NCI-H510A treated with DMSO at 0.1 percent for 48 hours (cell line): ENCODE measurements around the gene MAP4K3.
A peak's percentile ranks its signal among the peaks of the same experiment; 100 is the strongest.
"Not testable (repeated sequence)": the region's sequence is repeated elsewhere in the genome, so short reads cannot be mapped to it uniquely, and the experiment has no call there.

Source experiments
- DNase-seq: peaks from one replicate; lab custom pipeline; 2025; lab: John Stamatoyannopoulos, UW

The MAP4K3 gene

GRCh38 chr2:39301352-39301751 lies 135.7 kb downstream of the MAP4K3 start:
- no peak for DNase-seq

- no peak for DNase-seq
Observed at GRCh38 chr2:39300044-39300978, 136.8 kb downstream of the MAP4K3 start.

DNA sequence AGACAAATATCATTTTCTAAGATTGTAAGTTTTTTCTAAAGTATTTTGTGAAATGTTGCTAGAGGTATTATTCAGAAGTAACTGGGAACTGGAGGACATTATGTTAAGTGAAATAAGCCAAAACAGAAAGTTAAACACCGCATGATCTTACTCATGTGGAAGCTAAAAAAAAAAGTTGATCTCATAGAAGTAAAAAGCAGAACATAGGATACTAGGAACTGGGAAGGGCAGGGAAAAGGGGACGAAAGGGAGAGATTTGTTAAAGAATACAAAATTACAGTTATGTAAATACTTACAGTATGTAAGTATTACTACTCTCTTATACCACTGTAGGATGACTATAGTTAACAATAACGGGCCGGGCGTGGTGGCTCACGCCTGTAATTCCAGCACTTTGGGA lies 146.7 kb downstream of the MAP4K3 start:
- no peak for DNase-seq

DNA sequence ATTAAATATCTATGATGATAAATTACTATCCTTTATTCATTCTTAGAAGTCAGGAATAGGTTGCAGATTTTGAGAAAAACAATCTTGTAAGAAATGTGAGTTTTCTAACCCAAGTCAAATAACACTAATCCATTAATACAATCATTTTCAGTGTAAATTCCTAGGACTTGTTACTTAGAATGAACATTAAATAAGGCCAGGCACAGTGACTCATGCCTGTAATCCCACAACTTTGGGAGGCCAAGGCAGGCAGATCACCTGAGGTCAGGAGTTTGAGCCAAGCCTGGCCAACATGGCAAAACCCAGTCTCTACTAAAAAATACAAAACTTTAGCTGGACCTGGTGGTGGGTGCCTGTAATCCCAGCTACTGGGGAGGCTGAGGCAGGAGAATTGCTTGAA lies 147.5 kb downstream of the MAP4K3 start:
- no peak for DNase-seq

GRCh38 chr2:39283561-39283960 lies 153.5 kb downstream of the MAP4K3 start:
- no peak for DNase-seq

DNA sequence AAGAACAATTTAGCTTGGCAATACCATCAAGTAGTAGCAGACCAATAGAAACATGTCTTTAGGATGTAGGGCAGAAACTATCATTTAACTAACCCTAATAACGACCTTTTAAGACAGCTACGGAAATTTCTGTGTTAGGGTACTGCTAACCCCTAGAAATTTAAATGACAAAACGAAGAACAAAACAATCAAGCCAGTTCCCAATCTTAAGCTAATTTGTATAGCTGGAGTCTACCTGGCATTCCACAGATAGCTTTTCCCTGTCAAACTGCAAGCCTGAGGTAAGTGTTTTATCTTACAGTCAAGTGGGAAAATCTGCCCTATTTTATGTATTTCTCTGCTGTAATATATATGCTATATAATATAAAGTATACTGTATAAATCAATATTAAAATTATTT lies 155.7 kb downstream of the MAP4K3 start:
- no peak for DNase-seq

GRCh38 chr2:39275016-39275415 lies 162.1 kb downstream of the MAP4K3 start:
- no peak for DNase-seq

DNA sequence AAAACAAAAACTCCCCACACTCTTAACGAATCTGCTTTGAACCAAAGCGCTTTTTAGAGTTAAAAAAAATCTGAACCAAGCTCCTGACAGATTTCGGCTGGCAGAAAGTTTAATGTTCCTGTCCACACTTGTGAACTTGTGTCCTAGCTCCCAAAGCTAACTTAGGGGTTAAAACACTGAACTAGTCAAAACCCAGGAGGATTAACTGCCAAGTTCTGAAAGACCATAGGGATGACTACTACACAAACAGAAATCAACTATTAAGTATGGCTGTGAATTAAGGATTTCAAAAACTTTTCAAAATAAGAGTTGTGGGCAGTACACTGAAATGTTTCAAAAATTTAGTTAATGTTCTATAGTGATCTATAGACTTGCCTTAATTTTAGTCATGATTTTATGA lies 167.1 kb downstream of the MAP4K3 start:
- DNase-seq: no peak

DNA sequence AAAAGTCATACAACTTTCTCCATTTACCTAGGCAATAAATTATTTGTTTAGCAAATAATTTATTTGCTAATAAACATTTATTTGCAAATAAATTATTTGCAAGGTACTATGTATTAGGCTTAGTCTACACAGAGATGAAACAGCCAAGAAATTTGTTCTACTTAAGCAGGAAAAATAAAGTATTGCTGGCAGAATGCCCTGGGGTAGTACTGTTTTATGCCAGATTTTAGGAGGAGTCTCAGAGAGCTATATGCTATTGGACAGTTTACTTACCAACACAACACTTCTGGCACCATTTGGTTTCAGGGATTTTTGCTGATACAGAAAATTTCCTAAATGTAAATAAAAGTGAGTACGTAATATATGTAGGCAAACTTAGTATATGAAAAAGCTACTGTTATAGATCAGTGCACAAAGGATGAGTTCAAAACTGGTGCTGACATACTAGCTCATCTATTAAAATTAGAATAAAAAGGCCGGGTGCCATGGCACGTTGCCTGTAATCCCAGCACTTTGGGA lies 170.1 kb downstream of the MAP4K3 start:
- DNase-seq: no peak

DNA sequence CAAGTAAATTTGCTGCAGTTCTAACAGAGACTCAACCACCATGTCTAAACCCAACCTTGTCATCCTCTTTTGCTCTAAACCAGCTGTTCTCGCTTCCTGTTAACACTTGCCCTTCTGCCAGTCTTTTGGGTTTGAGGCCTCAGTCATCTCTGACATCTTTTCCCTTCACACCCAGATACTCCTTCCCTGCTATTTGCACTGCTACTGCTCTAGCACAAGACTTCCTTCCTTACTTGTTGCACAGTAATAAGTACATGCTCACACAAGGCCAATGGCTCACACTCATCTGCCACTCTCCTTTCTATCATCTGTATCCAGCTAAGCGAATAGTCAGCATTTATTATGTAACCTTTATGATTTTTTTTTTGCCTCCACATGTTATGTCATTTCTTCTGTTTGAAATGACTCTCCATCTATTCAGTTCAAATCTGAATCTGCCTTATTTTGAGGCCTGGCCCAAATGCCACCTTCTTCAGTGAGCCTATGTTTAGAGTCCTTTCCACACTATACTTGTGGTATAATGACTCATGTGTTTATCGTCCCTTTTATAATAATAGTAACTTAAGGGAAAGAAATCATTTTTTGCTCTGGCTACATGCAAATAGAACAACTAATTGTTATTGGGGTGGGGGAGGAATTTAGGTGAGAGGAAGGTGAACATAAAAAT lies 170.8 kb downstream of the MAP4K3 start:
- DNase-seq: no peak

DNA sequence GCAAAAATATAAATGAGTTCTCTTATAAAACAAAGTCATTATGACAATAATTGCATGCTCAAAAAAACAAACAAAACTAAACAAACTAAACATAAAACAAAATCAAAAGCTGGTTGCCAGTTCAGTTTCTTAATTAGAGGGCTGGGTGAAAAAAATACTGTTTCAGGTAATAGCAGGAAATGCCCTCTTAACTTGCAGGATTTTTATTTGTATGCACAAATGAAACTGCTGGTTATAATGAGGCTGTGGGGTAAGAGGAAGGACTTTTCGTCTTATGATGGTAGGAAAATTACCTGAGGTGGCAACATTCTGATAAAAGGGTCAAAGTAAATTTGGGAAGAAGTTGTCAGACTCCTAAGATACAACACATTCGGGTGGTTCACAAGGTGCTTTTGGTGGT lies 171.8 kb downstream of the MAP4K3 start:
- no peak for DNase-seq

DNA sequence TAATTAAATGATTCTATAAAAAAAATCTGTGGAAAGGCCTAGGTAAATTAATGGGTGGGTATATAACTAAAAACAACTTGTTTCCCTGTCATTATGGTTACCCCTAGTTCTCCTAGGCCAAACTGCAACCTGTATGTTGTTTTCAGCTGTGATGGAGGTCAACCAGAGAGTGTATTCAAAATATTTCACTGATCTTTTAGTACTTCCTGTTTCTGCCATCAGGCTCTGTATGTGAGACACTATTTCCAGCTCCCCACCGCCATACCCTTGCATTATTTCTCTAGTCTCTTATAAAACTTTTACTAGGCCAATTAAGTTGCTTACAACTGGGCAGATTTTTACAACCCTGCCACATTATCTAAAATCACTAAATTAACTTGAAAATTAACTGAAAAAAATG lies 172.4 kb downstream of the MAP4K3 start:
- DNase-seq: no peak

- no peak for DNase-seq
Observed at GRCh38 chr2:39260087-39260486, 177.0 kb downstream of the MAP4K3 start.

- DNase-seq: no peak
Observed at GRCh38 chr2:39256040-39256439, 181.0 kb downstream of the MAP4K3 start.

- no peak for DNase-seq
Observed at GRCh38 chr2:39252888-39253518, 184.1 kb downstream of the MAP4K3 start.

DNA sequence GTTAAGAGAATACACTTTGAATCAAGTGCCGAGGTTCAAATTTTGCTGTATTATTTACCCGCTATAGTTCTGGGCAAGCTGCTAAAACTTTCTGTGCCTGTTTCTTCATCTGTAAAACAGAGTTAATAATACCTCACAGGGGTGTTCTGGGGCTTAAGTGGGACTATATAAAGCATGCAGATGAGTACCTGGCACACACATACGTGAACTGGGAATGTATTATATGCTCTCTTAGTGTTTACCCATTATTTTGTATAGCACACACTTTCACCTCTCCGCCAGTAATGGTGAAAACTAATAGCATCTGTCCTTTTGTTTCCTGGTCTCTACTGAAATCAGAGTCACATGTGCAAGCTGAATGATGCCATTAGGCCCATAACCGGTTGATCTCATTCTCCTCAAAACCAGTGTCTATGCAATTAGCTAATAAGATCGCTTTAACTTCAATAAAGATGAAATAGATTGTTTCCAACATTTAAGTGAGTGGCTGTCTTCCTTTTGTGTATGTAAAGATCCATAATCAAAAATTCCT lies 189.5 kb downstream of the MAP4K3 start:
- no peak for DNase-seq

GRCh38 chr2:39246382-39246980 lies 190.6 kb downstream of the MAP4K3 start:
- DNase-seq: no peak

DNA sequence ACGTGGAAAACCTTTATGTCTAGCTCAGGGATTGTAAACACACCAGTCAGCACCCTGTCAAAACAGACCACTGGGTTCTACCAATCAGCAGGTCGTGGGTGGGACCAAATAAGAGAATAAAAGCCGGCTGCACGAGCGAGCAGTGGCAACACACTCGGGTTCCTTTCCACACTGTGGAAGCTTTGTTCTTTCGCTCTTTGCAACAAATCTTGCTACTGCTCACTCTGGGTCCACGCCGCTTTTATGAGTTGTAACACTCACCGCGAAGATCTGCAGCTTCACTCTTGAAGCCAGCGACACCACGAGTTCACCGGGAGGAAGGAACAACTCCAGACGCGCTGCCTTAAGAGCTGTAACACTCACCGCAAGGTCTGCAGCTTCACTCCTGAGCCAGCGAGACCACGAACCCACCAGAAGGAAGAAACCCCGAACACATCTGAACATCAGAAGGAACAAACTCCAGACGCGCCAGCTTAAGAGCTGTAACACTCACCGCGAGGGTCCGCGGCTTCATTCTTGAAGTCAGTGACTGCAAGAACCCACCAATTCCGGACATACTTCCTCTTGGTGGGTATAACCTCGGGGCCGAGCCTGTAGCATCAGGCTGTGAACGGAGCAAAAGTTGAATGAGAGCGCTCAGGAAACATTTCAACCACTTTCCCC lies 192.0 kb downstream of the MAP4K3 start:
- DNase-seq: peak; percentile 42

GRCh38 chr2:39244241-39244862 lies 192.7 kb downstream of the MAP4K3 start:
- not testable (repeated sequence) for DNase-seq

DNA sequence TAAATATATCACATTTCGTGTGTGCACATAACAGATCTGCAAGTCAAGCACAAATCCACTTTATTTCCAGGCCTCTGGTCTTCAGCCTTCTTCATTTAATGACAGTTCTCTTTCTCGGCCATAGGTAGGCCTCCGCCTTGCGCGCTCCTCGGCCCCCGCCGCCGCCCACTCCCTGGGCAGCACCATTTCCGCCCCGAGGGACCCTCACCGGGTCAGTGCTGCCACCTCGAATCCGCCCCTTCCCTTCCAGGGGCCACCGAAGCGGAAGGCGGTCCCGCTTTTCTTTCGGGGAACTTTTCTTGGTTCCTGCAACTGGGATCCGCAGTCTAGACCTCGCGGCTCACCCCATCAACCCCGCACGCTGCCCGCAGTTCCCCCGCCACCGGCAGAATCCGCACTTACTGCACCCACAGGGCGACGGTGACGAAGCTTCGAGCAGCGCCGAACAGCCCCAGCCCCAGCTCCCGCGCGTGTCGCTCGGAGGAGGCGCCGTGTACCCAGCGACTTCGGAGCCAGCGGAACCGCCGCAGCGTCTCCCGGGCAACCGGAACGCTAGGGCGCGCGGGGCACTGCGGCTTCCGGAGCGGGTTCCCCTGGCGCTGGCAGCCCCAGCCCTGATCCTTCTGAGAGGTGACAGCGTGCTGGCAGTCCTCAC lies 193.5 kb downstream of the MAP4K3 start, which contains the start of gene CDKL4:
Gene CDKL4 (minus strand): TSS at position 502 of the 655 bp plus-strand sequence.
- DNase-seq: peak; percentile 18
